GM12878 (cell line): ENCODE results near the gene CASS4. TPM values are rescaled to one million over a fixed set of nuclear protein-coding genes. Genes with fewer than 3 reads are reported as not detected.

Source experiments
- ATAC-seq: fragments of 200-7000 bp; cut with Tn5 transposase; 3 replicates; pipeline ENCODE4 v1.9.1; 2020; ENCODE audit warnings: mild to moderate bottlenecking, moderate library complexity
- BruUV-seq: library from RNA; stranded (reverse); fragments of 400-500 nt; replicated peaks from 2 replicates; lab custom pipeline; 2021; lab: Mats Ljungman, UMichigan
- CTCF ChIA-PET: fragments of 300-600 bp; sonication (Branson Sonifier 250); formaldehyde crosslinking; extraction: SDS; loops from one replicate; lab custom pipeline; 2021; ENCODE audit warnings: inconsistent platforms; lab: Yijun Ruan, JAX
- POLR2A ChIA-PET: fragments of 350-600 bp; formaldehyde crosslinking; extraction: SDS; loops from one replicate; lab custom pipeline; 2021; ENCODE audit warnings: inconsistent platforms; lab: Charles Lee
- RAD21 ChIA-PET: fragments of 300-600 bp; sonication (Branson Sonifier 250); formaldehyde crosslinking; loops from one replicate; lab custom pipeline; 2023; ENCODE audit warnings: antibody characterized with exemption; ENCODE audit not compliant: unreplicated experiment; lab: Charles Lee
- SMC1A ChIA-PET: fragments of 300-600 bp; sonication (Branson Sonifier 250); formaldehyde crosslinking; loops from one replicate; lab custom pipeline; 2023; ENCODE audit not compliant: unreplicated experiment, uncharacterized antibody; lab: Charles Lee
- DNase-seq: peaks from one replicate; pipeline ENCODE4 v3.0.0-alpha.2; 2011; ENCODE audit warnings: low read depth, low spot score
- FAIRE-seq: peaks from 3 replicates; lab custom pipeline; 2011; peaks lifted over from hg19 to GRCh38; lab: Jason Lieb, UNC
- H2AFZ ChIP-seq: 2 replicates; pipeline ENCODE4 v1.6.0; 2011; ENCODE audit warnings: low read depth, low read length, control low read depth; ENCODE audit not compliant: control insufficient read depth
- H3K27ac ChIP-seq: 2 replicates; pipeline ENCODE4 v1.5.1; 2011; ENCODE audit warnings: control low read depth; ENCODE audit not compliant: control insufficient read depth, insufficient read depth
- H3K27me3 ChIP-seq, 2 experiments: replicated peaks in 1 of 2; 2 replicates each; pipeline versions ENCODE4 v1.6.0 to v1.6.1; 2011; ENCODE audit warnings: low read length in 1 of 2; ENCODE audit not compliant: control insufficient read depth in 2 of 2, insufficient read depth in 2 of 2
- H3K36me3 ChIP-seq, 2 experiments: 2 replicates each; pipeline ENCODE4 v1.5.1; 2011; ENCODE audit warnings: low read length in 1 of 2; ENCODE audit not compliant: control insufficient read depth in 2 of 2, insufficient read depth in 2 of 2
- H3K4me1 ChIP-seq: 2 replicates; pipeline ENCODE4 v1.6.1; 2011; ENCODE audit warnings: mild to moderate bottlenecking, low read length, moderate library complexity, mixed read lengths; ENCODE audit not compliant: control insufficient read depth, insufficient read depth
- H3K4me2 ChIP-seq: 2 replicates; pipeline ENCODE4 v1.6.0; 2011; ENCODE audit warnings: control low read depth; ENCODE audit not compliant: control insufficient read depth, insufficient read depth
- H3K4me3 ChIP-seq: fragments of 200-600 bp; sonication (generic); 2 replicates; pipeline ENCODE4 v1.5.1; 2016
- H3K79me2 ChIP-seq: 2 replicates; pipeline ENCODE4 v1.6.0; 2011; ENCODE audit warnings: low read length; ENCODE audit not compliant: control insufficient read depth, insufficient read depth
- H3K9ac ChIP-seq: 2 replicates; pipeline ENCODE4 v1.8.0; 2011; ENCODE audit warnings: low read length, control low read depth, mixed read lengths; ENCODE audit not compliant: control insufficient read depth, insufficient read depth
- H3K9me3 ChIP-seq: replicated peaks from 3 replicates; pipeline ENCODE4 v1.5.1; 2011; ENCODE audit warnings: mild to moderate bottlenecking, low read length; ENCODE audit not compliant: control insufficient read depth, insufficient read depth
- H4K20me1 ChIP-seq: 2 replicates; pipeline ENCODE4 v1.6.0; 2011; ENCODE audit not compliant: control insufficient read depth, insufficient read depth
- BCL11A ChIP-seq: IDR thresholded peaks from 2 replicates; pipeline ENCODE4 v1.6.1; 2011; ENCODE audit warnings: low read depth, low read length
- BCL3 ChIP-seq: IDR thresholded peaks from 2 replicates; pipeline ENCODE4 v1.6.1; 2011; ENCODE audit warnings: borderline replicate concordance, low read depth, mild to moderate bottlenecking, moderate library complexity, low read length; ENCODE audit not compliant: insufficient read depth, poor library complexity, severe bottlenecking
- CUX1 ChIP-seq: IDR thresholded peaks from 2 replicates; pipeline ENCODE4 v1.6.1; 2012; ENCODE audit warnings: improper control_type of control experiment, low read depth, low read length; ENCODE audit not compliant: insufficient replicate concordance
- ETV6 ChIP-seq, 2 experiments: fragments of 450-650 bp in 1 of 2; IDR thresholded peaks in 1 of 2; conservative IDR thresholded peaks in 1 of 2; 2 replicates each; pipeline ENCODE4 v1.6.1; 2014; ENCODE audit warnings: antibody characterized with exemption in 1 of 2, borderline replicate concordance in 1 of 2, low read depth in 1 of 2, mild to moderate bottlenecking in 1 of 2, moderate library complexity in 1 of 2
- EZH2 ChIP-seq: IDR thresholded peaks from 2 replicates; pipeline ENCODE4 v1.6.1; 2012; ENCODE audit warnings: low read depth, mild to moderate bottlenecking, control low read depth, inconsistent platforms, low read length, borderline replicate concordance; ENCODE audit not compliant: control insufficient read depth
- MEF2B ChIP-seq: fragments of 450-650 bp; IDR thresholded peaks from 2 replicates; pipeline ENCODE4 v1.6.1; 2018; ENCODE audit warnings: mild to moderate bottlenecking, moderate library complexity; ENCODE audit not compliant: partially characterized antibody, poor library complexity, severe bottlenecking
- NRF1 ChIP-seq: conservative IDR thresholded peaks from 2 replicates; pipeline ENCODE4 v1.6.1; 2011; ENCODE audit warnings: mild to moderate bottlenecking, low read depth, low read length, improper control_type of control experiment
- PAX5 ChIP-seq: IDR thresholded peaks from 2 replicates; pipeline ENCODE4 v1.6.1; 2011; ENCODE audit warnings: low read depth, low read length, borderline replicate concordance
- RAD51 ChIP-seq: fragments of 450-650 bp; IDR thresholded peaks from 2 replicates; pipeline ENCODE4 v1.6.1; 2016; ENCODE audit warnings: moderate library complexity, mild to moderate bottlenecking, inconsistent platforms
- RB1 ChIP-seq: fragments of 450-650 bp; formaldehyde crosslinking; IDR thresholded peaks from 2 replicates; pipeline ENCODE4 v1.6.1; 2017; ENCODE audit warnings: mild to moderate bottlenecking, borderline replicate concordance
- RUNX3 ChIP-seq: IDR thresholded peaks from 2 replicates; pipeline ENCODE4 v1.6.1; 2012; ENCODE audit warnings: low read length, inconsistent platforms
- SREBF1 ChIP-seq: IDR thresholded peaks from 2 replicates; pipeline ENCODE4 v1.6.1; 2012; ENCODE audit warnings: mild to moderate bottlenecking, low read length
- YBX1 ChIP-seq: fragments of 450-650 bp; IDR thresholded peaks from 2 replicates; pipeline ENCODE4 v1.6.1; 2016; ENCODE audit warnings: antibody characterized with exemption
- ZZZ3 ChIP-seq: IDR thresholded peaks from 2 replicates; pipeline ENCODE4 v1.6.1; 2011; ENCODE audit warnings: low read depth; ENCODE audit not compliant: control insufficient read depth, insufficient read length
- WGBS: methylation state at CpG from one replicate; pipeline ENCODE4 v1.1.6; 2016; ENCODE audit warnings: low lambda C conversion rate; ENCODE audit not compliant: insufficient replicate concordance, insufficient coverage; ENCODE audit errors: missing lambda C conversion rate; 5-methylcytosine and 5-hydroxymethylcytosine counted together
- in situ Hi-C: fragments of 300-500 bp; cut with MboI; formaldehyde crosslinking; loops from 9 replicates; pipeline ENCODE4 v1.14.3; 2018; ENCODE audit warnings: mixed read lengths
- intact Hi-C: fragments of 100-400 bp; cut with micrococcal nuclease; formaldehyde crosslinking; loops from one replicate; pipeline ENCODE4 v1.14.2; 2022; ENCODE audit not compliant: unreplicated experiment
- polyA plus RNA-seq, 11 experiments: library from polyadenylated mRNA; depleted of rRNA in 4 of 11; unstranded in 6 of 11; stranded (reverse) in 5 of 11; fragments of >200 nt; fragmentation: Nextera tagmentation in 4 of 11; fragmentation: Illumina TruSeq in 1 of 11; extraction: Ambion mirVana in 4 of 11; extraction: Trizol in 1 of 11; gene quantifications; 1 replicate in 1 of 11; 2 replicates in 10 of 11; pipeline versions ENCODE4 v1.2.1 to v1.2.3, GENCODE V29; 2011 to 2016; ENCODE audit warnings: inconsistent platforms in 2 of 11, missing spikeins in 2 of 11, low read depth in 1 of 11
- total RNA-seq, 4 experiments: library from RNA; depleted of rRNA in 3 of 4; stranded (reverse); fragments of >200 nt in 3 of 4; fragmentation: Illumina TruSeq in 1 of 4; extraction: Trizol in 1 of 4; gene quantifications; 2 replicates each; pipeline versions ENCODE4 v1.2.1 to v1.2.3, GENCODE V29; 2013 to 2021

Gene CASS4
- total and polyA plus RNA-seq, 10 of the 15 experiments (the other 5 are each of a cell fraction or from before 2014, with no cell fraction given): 0.04 to 0.24 (median 0.11) TPM; not detected in 1

DNA sequence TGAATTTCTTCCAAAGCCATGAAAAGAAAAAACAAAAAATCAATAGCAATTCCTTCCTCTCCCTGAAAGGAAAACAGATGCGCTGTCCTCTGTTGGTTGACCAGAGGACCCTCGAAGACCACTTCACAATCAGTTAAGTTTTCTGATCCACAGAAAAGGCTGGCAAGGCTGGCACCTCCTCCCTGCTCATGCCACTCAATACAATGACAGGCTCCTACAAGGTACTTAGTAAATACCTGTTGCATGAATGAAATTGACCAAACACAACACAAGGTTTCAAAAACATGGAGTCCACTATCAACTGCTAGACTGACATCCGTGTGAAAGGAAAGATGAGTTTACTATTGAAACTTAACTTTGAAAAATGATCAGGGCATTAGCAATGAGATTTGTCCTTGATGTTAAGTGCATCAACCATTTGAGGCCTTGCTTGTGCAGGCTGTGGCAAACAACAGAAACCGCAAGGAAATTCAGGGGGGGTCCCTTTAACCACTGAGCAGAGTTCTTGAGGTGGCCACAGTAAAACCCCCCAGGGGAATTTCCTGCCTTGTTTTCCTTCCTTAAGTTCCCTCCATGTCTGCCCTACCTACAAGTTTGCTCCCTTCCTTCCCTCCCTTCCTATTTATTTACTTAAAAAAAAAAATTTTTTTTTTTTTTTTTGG lies 28.4 kb downstream of the CASS4 start:
- Histone ChIP-seq H3K36me3 (no peaks in the 10 kb centered on the region), H3K27me3 (no peaks in the 10 kb centered on the region), H4K20me1 (no peaks in the 10 kb centered on the region), H3K4me2 (0 out of 2 replicates have a peak overlapping the region, but pooled peaks have one; percentile 31), H3K4me1 (peaks cover 20% of the 10 kb centered on the region), H3K9ac (no peak overlapping the region), H3K4me3 (no peak overlapping the region), H3K27ac (no peak overlapping the region), H3K9me3 (no peaks in the 10 kb centered on the region), H2AFZ (no peak overlapping the region), H3K79me2 (no peaks in the 10 kb centered on the region)
- in situ Hi-C loops (no loop called here), intact Hi-C loops (loop anchor here (1.0 kb wide), 1 partner anchor 28 kb away; the partner anchor contains the start of gene RTF2)
- ChIA-PET SMC1A (interaction anchor here (1.1 to 1.8 kb wide), 4 partner anchors 10 to 15 kb away, joined by 3 to 5 read pairs (median 4); no protein-coding TSS in a partner anchor), CTCF (interaction anchor here (1.3 kb wide), 1 partner anchor 13 kb away, joined by 3 read pairs; no protein-coding TSS in a partner anchor), RAD21 (interaction anchor here (0.7 to 1.1 kb wide), 2 partner anchors 14 kb away, joined by 3 read pairs; no protein-coding TSS in a partner anchor), POLR2A (interaction anchor here (1.4 to 2.1 kb wide), 2 partner anchors 15 kb away, joined by 3 to 11 read pairs; no protein-coding TSS in a partner anchor)
- peak; percentile 58 for DNase-seq
- no TSS peak for BruUV-seq
- ATAC-seq: peak; percentile 88
- WGBS: 47% methylated on average over 4 of the region's 4 CpGs
- peak; percentile 68 for FAIRE-seq
- TF ChIP-seq NRF1 (no peak), ETV6 (conservative IDR thresholded peaks at IDR 0.05 in 1 of 2, IDR thresholded peaks at IDR 0.05 in 1 of 2; ENCODE audit: borderline replicate concordance in 1 of 2, low read depth in 1 of 2) (peak in 1 of 2 experiments; percentile 55; a peak in 1 of 4 replicates), RAD51 (no peak), ZZZ3 (no peak), YBX1 (no peak), RUNX3 (peak; percentile 98), BCL11A (peak; percentile 71), BCL3 (peak; percentile 63), CUX1 (no peak), MEF2B (peak; percentile 71), PAX5 (peak; percentile 48; the same call in 1 of the 2 replicates), EZH2 (no peak), SREBF1 (no peak), RB1 (no peak)
